HepG2 (cell line): ENCODE data around the gene PCNA. TPM values are rescaled to one million over a fixed set of nuclear protein-coding genes. Genes with fewer than 3 reads are reported as not detected.

Experiments used
- AFF4 ChIP-seq: sonication (generic); formaldehyde crosslinking; IDR thresholded peaks from 2 replicates; pipeline ENCODE4 v1.4.0; 2020; ENCODE audit warnings: missing genetic modification reagents
- AHDC1 ChIP-seq: sonication (generic); formaldehyde crosslinking; IDR thresholded peaks from 2 replicates; pipeline ENCODE4 v1.5.1; 2020; ENCODE audit warnings: mild to moderate bottlenecking, missing genetic modification reagents, borderline replicate concordance
- GMEB1 ChIP-seq: sonication (generic); formaldehyde crosslinking; IDR thresholded peaks from 2 replicates; pipeline ENCODE4 v1.5.1; 2020; ENCODE audit warnings: missing genetic modification reagents, mild to moderate bottlenecking, borderline replicate concordance
- IKZF1 ChIP-seq: fragments of 450-650 bp; IDR thresholded peaks from 2 replicates; pipeline ENCODE4 v1.7.1; 2016
- MEF2D ChIP-seq: sonication (generic); formaldehyde crosslinking; IDR thresholded peaks from 2 replicates; pipeline ENCODE4 v1.5.1; 2020; ENCODE audit warnings: mild to moderate bottlenecking, missing genetic modification reagents
- NR2F1 ChIP-seq, 2 experiments: fragments of 450-650 bp in 1 of 2; formaldehyde crosslinking in 1 of 2; IDR thresholded peaks; 2 replicates each; pipeline versions ENCODE4 v1.5.0 to v1.6.1; 2016 to 2020; ENCODE audit warnings: mild to moderate bottlenecking in 1 of 2, missing compliant biosample characterization in 1 of 2, missing genetic modification reagents in 1 of 2, moderate library complexity in 1 of 2
- PHF5A ChIP-seq: IDR thresholded peaks from one replicate; pipeline ENCODE4 v1.6.1; 2018; ENCODE audit warnings: low read depth, missing genetic modification reagents; ENCODE audit not compliant: unreplicated experiment
- RFXANK ChIP-seq: IDR thresholded peaks from 2 replicates; pipeline ENCODE4 v1.6.1; 2016
- RXRA ChIP-seq: sonication (generic); formaldehyde crosslinking; IDR thresholded peaks from 2 replicates; pipeline ENCODE4 v1.5.1; 2020; ENCODE audit warnings: missing genetic modification reagents
- SIX1 ChIP-seq: sonication (generic); formaldehyde crosslinking; IDR thresholded peaks from 2 replicates; pipeline ENCODE4 v1.4.0; 2020; ENCODE audit warnings: missing genetic modification reagents, borderline replicate concordance
- SNAI1 ChIP-seq: sonication (generic); formaldehyde crosslinking; IDR thresholded peaks from 2 replicates; pipeline ENCODE4 v1.5.0; 2020; ENCODE audit warnings: mild to moderate bottlenecking, missing genetic modification reagents, borderline replicate concordance
- ZBTB8A ChIP-seq: sonication (generic); formaldehyde crosslinking; IDR thresholded peaks from 2 replicates; pipeline ENCODE4 v1.4.0; 2020; ENCODE audit warnings: mild to moderate bottlenecking, low read depth, missing genetic modification reagents, borderline replicate concordance
- ZNF205 ChIP-seq: IDR thresholded peaks from 2 replicates; pipeline ENCODE4 v1.6.1; 2018; ENCODE audit warnings: missing biosample characterization, missing genetic modification reagents
- ZNF382 ChIP-seq: sonication (generic); formaldehyde crosslinking; IDR thresholded peaks from 2 replicates; pipeline ENCODE4 v1.5.0; 2020; ENCODE audit warnings: missing genetic modification reagents, mild to moderate bottlenecking, borderline replicate concordance
- ZNF556 ChIP-seq: sonication (generic); formaldehyde crosslinking; IDR thresholded peaks from 2 replicates; pipeline ENCODE4 v1.4.0; 2020; ENCODE audit warnings: mild to moderate bottlenecking, missing genetic modification reagents, borderline replicate concordance
- ZNF770 ChIP-seq: sonication (generic); formaldehyde crosslinking; IDR thresholded peaks from 2 replicates; pipeline ENCODE4 v1.5.0; 2020; ENCODE audit warnings: mild to moderate bottlenecking, missing genetic modification reagents
- ZSCAN29 ChIP-seq: sonication (generic); formaldehyde crosslinking; conservative IDR thresholded peaks from 2 replicates; pipeline ENCODE4 v1.4.0; 2020; ENCODE audit warnings: mild to moderate bottlenecking, missing genetic modification reagents
- polyA plus RNA-seq, 8 experiments: library from polyadenylated mRNA; depleted of rRNA in 3 of 8; stranded (reverse) in 7 of 8; unstranded in 1 of 8; fragments of >200 nt; fragmentation: Illumina TruSeq in 4 of 8; extraction: Trizol in 4 of 8; gene quantifications; 2 replicates each; pipeline versions ENCODE4 v1.2.1 to v1.2.3, GENCODE V29; 2011 to 2016; ENCODE audit warnings: low read depth in 4 of 8, missing spikeins in 1 of 8, mixed read lengths in 1 of 8; ENCODE audit not compliant: insufficient read depth in 1 of 8
- total RNA-seq, 5 experiments: library from RNA; depleted of rRNA; stranded (reverse); fragments of >200 nt; fragmentation: Illumina TruSeq; extraction: Trizol; gene quantifications; 2 replicates each; pipeline ENCODE4 v1.2.3, GENCODE V29; 2016; ENCODE audit warnings: low read depth in 1 of 5

The PCNA gene
- total and polyA plus RNA-seq, 2 of the 13 experiments (the other 11 are each of a cell fraction or from before 2014, with no cell fraction given): 229 to 655 TPM

DNA sequence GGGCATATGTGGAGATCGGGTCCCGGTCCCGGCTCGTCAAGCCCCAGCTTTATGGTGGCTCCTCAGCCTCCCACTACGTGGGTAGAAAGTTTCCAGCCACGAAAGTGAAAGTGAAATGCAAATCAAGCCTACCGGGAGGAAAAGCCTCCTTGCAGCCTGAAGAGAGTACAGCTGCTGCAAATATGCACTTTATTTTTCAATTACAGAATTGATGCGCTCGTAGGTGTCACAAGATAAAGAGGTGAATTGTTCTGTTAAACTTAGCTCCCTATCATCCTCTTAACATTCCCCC lies 373 bp upstream of the PCNA start (continued):
- TF ChIP-seq ZNF770 (CRISPR knock-in tag) (peak; percentile 6; the same call in 1 of the 2 replicates), GMEB1 (peak; percentile 95; the same call in 1 of the 2 replicates), ZBTB8A (no peak), RFXANK (CRISPR knock-in tag) (0 out of 2 replicates have a peak, but pooled peaks have one; percentile 19), ZNF556 (CRISPR knock-in tag) (0 out of 2 replicates have a peak, but pooled peaks have one; percentile 50), IKZF1 (no peak), PHF5A (CRISPR knock-in tag) (no peak), SNAI1 (CRISPR knock-in tag) (no peak), AFF4 (peak; percentile 67; the same call in 1 of the 2 replicates), MEF2D (peak; percentile 10; the same call in 1 of the 2 replicates), ZSCAN29 (0 out of 2 replicates have a peak, but pooled peaks have one; percentile 4), SIX1 (CRISPR knock-in tag) (peak; percentile 41; the same call in 1 of the 2 replicates), NR2F1 (CRISPR knock-in tag; IDR thresholded peaks at IDR 0.05) (peak in 1 of 2 experiments; percentile 57; a peak in 1 of 4 replicates), RXRA (CRISPR knock-in tag) (no peak), ZNF382 (CRISPR knock-in tag) (no peak), ZNF205 (CRISPR knock-in tag) (0 out of 2 replicates have a peak, but pooled peaks have one; percentile 58), AHDC1 (CRISPR knock-in tag) (no peak)
